ENCODE results near the gene ELL2. TPM values are rescaled to one million over a fixed set of nuclear protein-coding genes. Genes with fewer than 3 reads are reported as not detected.

ELL2 gene
- total and polyA plus RNA-seq, 2 of the 13 experiments (the other 11 are each of a cell fraction or from before 2014, with no cell fraction given): 78.9 to 97.1 TPM

DNA sequence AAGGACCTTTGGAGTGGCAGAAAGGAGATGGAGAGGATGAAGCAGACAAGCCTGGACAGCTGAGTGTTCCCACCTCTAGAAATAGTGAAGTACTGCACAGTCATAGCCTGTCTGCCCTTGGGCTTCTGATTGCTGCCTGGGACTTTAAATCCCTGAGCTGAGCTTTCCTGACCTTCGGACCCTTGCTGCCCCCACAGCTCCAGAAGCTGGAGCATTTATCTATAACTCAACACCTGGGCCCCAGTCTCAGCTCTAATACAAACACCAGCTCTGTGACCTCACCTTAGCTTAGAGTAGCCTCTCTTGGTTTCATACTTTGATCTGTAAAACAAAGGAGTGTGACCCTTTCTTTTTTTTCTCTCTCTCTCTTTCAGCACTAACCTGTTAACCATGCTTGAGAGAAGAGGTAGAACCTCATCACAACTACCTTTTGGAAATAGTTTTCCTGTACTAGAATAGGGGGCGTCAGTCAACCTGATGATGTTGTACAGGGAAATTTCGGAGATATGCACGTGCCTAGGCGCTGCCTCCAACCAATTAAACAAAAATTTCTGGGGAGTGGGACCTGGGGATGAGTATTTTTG lies 25.4 kb upstream of the ELL2 start (continued):
- TF ChIP-seq MIXL1 (CRISPR knock-in tag; IDR thresholded peaks at IDR 0.05): peak; percentile 94
- TF ChIP-seq SMAD9 (CRISPR knock-in tag; IDR thresholded peaks at IDR 0.05): no peak
- peak; percentile 80 for TF ChIP-seq ZNF652 (CRISPR knock-in tag; IDR thresholded peaks at IDR 0.05; ENCODE audit: borderline replicate concordance, low read depth)
- TF ChIP-seq ZNF552 (CRISPR knock-in tag; IDR thresholded peaks at IDR 0.05; ENCODE audit: borderline replicate concordance): no peak; the same call in 1 of the 2 replicates
- TF ChIP-seq TBL1XR1 (IDR thresholded peaks at IDR 0.05; ENCODE audit: borderline replicate concordance, low read length, partially characterized antibody): peak; percentile 64
- no peak for TF ChIP-seq RAD51 (IDR thresholded peaks at IDR 0.05; ENCODE audit: borderline replicate concordance)
- TF ChIP-seq RFXANK (CRISPR knock-in tag; IDR thresholded peaks at IDR 0.05): no peak
- 0 out of 2 replicates have a peak, but pooled peaks have one; percentile 21 for TF ChIP-seq BHLHE40 (IDR thresholded peaks at IDR 0.05; ENCODE audit: low read length)
- TF ChIP-seq ZSCAN21 (CRISPR knock-in tag; IDR thresholded peaks at IDR 0.05; ENCODE audit: borderline replicate concordance): peak; percentile 75
- TF ChIP-seq HOXD1 (CRISPR knock-in tag; IDR thresholded peaks at IDR 0.05): peak; percentile 90; the same call in 1 of the 2 replicates
- TF ChIP-seq ZNF350 (CRISPR knock-in tag; IDR thresholded peaks at IDR 0.05; ENCODE audit: borderline replicate concordance, low read depth): peak; percentile 89; the same call in 1 of the 2 replicates
- TF ChIP-seq NFYB (CRISPR knock-in tag; IDR thresholded peaks at IDR 0.05): no peak
- TF ChIP-seq, protein P1, sequence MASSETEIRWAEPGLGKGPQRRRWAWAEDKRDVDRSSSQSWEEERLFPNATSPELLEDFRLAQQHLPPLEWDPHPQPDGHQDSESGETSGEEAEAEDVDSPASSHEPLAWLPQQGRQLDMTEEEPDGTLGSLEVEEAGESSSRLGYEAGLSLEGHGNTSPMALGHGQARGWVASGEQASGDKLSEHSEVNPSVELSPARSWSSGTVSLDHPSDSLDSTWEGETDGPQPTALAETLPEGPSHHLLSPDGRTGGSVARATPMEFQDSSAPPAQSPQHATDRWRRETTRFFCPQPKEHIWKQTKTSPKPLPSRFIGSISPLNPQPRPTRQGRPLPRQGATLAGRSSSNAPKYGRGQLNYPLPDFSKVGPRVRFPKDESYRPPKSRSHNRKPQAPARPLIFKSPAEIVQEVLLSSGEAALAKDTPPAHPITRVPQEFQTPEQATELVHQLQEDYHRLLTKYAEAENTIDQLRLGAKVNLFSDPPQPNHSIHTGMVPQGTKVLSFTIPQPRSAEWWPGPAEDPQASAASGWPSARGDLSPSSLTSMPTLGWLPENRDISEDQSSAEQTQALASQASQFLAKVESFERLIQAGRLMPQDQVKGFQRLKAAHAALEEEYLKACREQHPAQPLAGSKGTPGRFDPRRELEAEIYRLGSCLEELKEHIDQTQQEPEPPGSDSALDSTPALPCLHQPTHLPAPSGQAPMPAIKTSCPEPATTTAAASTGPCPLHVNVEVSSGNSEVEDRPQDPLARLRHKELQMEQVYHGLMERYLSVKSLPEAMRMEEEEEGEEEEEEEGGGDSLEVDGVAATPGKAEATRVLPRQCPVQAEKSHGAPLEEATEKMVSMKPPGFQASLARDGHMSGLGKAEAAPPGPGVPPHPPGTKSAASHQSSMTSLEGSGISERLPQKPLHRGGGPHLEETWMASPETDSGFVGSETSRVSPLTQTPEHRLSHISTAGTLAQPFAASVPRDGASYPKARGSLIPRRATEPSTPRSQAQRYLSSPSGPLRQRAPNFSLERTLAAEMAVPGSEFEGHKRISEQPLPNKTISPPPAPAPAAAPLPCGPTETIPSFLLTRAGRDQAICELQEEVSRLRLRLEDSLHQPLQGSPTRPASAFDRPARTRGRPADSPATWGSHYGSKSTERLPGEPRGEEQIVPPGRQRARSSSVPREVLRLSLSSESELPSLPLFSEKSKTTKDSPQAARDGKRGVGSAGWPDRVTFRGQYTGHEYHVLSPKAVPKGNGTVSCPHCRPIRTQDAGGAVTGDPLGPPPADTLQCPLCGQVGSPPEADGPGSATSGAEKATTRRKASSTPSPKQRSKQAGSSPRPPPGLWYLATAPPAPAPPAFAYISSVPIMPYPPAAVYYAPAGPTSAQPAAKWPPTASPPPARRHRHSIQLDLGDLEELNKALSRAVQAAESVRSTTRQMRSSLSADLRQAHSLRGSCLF (CRISPR knock-in tag; IDR thresholded peaks at IDR 0.05; ENCODE audit: borderline replicate concordance): no peak
- TF ChIP-seq MYC (CRISPR knock-in tag; IDR thresholded peaks at IDR 0.05; ENCODE audit: borderline replicate concordance): peak; percentile 51; the same call in 1 of the 2 replicates
- TF ChIP-seq, protein P2, sequence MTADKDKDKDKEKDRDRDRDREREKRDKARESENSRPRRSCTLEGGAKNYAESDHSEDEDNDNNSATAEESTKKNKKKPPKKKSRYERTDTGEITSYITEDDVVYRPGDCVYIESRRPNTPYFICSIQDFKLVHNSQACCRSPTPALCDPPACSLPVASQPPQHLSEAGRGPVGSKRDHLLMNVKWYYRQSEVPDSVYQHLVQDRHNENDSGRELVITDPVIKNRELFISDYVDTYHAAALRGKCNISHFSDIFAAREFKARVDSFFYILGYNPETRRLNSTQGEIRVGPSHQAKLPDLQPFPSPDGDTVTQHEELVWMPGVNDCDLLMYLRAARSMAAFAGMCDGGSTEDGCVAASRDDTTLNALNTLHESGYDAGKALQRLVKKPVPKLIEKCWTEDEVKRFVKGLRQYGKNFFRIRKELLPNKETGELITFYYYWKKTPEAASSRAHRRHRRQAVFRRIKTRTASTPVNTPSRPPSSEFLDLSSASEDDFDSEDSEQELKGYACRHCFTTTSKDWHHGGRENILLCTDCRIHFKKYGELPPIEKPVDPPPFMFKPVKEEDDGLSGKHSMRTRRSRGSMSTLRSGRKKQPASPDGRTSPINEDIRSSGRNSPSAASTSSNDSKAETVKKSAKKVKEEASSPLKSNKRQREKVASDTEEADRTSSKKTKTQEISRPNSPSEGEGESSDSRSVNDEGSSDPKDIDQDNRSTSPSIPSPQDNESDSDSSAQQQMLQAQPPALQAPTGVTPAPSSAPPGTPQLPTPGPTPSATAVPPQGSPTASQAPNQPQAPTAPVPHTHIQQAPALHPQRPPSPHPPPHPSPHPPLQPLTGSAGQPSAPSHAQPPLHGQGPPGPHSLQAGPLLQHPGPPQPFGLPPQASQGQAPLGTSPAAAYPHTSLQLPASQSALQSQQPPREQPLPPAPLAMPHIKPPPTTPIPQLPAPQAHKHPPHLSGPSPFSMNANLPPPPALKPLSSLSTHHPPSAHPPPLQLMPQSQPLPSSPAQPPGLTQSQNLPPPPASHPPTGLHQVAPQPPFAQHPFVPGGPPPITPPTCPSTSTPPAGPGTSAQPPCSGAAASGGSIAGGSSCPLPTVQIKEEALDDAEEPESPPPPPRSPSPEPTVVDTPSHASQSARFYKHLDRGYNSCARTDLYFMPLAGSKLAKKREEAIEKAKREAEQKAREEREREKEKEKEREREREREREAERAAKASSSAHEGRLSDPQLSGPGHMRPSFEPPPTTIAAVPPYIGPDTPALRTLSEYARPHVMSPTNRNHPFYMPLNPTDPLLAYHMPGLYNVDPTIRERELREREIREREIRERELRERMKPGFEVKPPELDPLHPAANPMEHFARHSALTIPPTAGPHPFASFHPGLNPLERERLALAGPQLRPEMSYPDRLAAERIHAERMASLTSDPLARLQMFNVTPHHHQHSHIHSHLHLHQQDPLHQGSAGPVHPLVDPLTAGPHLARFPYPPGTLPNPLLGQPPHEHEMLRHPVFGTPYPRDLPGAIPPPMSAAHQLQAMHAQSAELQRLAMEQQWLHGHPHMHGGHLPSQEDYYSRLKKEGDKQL (CRISPR knock-in tag; IDR thresholded peaks at IDR 0.05; ENCODE audit: low read depth): peak; percentile 95
- TF ChIP-seq ZNF431 (CRISPR knock-in tag; IDR thresholded peaks at IDR 0.05; ENCODE audit: borderline replicate concordance, low read depth): peak; percentile 91; the same call in 1 of the 2 replicates
- peak; percentile 74; the same call in 1 of the 2 replicates for TF ChIP-seq ZNF746 (CRISPR knock-in tag; IDR thresholded peaks at IDR 0.05)
- TF ChIP-seq, protein P3, sequence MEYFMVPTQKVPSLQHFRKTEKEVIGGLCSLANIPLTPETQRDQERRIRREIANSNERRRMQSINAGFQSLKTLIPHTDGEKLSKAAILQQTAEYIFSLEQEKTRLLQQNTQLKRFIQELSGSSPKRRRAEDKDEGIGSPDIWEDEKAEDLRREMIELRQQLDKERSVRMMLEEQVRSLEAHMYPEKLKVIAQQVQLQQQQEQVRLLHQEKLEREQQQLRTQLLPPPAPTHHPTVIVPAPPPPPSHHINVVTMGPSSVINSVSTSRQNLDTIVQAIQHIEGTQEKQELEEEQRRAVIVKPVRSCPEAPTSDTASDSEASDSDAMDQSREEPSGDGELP (IDR thresholded peaks at IDR 0.05; ENCODE audit: borderline replicate concordance, low read depth): peak; percentile 89
- no peak for TF ChIP-seq PHF20 (CRISPR knock-in tag; IDR thresholded peaks at IDR 0.05)
- no peak for TF ChIP-seq DNMT1 (CRISPR knock-in tag; IDR thresholded peaks at IDR 0.05)

All from HepG2 (cell line).